ENCODE results near the gene ABCA10.
"Not testable (repeated sequence)": the region's sequence is repeated elsewhere in the genome, so short reads cannot be mapped to it uniquely, and the experiment has no call there.

Gene ABCA10

DNA sequence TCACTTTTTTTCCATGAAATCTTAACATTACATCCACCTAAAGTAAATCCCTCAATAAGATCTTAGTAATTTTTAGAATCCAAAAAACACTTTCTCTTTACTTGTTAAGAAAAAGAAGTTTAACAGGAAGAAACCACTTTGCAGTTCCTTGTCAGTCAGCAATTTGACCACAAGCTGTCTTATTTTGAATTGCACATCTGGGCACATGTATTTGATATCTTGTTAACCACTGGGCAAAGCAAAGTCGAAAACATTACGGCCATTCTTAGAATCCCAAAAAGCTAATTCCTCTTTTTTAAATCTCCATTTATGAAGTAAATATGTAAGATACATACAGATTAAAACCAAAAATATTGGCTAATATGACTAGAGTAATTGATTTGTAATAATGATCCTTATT, 1.1 kb downstream of the ABCA10 start:
- no peak for DNase-seq (ENCODE audit: low read depth)

DNA sequence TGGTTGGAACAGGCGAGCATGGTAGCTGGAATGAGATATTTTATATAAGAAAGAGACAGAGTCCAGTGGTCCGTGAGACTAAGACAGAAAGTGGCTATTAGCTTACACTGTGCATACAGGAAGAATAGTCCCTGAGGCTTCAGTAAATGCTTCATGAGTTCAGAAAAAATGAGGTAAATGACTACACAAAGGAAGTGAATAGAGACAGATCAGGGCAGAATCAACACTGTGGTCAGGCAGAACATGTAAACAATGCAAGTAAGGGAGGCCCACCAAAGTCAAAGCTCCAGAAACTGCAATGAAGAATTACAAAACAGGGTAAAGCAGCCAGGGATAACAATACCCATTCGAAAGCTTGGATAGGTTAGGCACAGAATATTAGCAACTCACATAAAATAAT, 4.8 kb downstream of the ABCA10 start:
- no peak for DNase-seq (ENCODE audit: low read depth)

DNA sequence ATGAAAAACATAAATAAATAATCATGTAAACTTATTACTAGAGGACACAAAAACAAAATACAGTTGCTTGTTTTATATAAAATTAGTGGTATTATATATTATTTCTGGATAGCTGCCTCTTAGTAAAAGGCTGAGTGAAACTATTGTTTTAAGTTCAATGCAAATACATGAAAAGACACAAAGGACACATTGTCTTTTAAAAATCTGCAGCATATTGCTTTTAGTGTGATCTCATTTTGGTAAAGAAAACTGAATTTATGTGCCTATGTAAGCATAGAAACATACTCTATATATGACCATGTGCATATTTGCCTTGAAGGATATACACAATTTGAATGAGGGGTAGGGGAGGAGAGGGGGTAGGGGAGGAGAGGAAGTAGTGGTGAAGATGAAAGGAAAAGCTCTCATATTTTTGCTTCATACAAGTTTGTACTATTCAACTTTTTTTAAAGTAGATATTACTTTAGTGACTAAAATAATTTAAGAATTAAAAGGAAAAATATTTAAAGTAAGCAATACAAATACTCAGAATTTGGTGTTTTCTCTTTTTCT, 5.8 kb downstream of the ABCA10 start:
- no peak for DNase-seq (ENCODE audit: low read depth)

DNA sequence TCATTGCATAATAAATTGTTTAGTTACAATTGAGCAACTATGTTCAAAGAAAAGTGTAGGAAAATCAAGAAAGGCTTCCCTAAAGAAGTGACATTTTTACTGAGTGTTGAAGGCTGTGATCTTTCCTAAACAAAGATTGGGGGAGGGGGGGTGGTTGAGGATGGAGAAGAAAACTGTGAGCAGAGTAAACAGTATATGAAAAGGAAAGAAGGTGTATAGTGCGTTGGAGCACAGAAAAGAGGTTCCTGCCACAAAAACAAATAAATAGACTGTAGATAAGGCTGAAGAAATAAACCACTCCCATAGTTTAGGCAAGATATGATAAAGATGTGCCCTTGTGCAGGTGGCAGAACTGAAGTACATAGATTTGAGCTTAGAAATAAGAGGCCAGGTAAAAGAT, 8.5 kb downstream of the ABCA10 start:
- no peak for DNase-seq (ENCODE audit: low read depth)

DNA sequence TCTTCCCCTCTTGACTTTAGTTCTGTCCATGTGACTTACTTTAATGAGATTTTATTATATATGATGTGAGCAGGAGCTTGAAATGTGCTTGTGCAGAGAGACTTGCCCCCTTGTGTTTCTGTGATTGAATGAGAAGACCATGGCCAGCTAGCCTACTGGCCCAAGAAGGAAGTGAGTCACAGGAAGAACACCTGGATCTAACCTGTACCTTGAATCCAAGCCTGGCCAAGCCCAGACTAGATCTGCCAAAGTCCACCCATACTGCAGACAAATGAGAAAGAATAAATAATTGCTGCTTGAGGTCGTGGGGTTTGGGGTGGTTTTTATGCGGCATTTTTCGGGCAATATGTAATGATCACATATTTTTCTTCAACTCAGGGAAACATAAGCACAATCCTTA, 9.6 kb downstream of the ABCA10 start:
- no peak for DNase-seq (ENCODE audit: low read depth)

DNA sequence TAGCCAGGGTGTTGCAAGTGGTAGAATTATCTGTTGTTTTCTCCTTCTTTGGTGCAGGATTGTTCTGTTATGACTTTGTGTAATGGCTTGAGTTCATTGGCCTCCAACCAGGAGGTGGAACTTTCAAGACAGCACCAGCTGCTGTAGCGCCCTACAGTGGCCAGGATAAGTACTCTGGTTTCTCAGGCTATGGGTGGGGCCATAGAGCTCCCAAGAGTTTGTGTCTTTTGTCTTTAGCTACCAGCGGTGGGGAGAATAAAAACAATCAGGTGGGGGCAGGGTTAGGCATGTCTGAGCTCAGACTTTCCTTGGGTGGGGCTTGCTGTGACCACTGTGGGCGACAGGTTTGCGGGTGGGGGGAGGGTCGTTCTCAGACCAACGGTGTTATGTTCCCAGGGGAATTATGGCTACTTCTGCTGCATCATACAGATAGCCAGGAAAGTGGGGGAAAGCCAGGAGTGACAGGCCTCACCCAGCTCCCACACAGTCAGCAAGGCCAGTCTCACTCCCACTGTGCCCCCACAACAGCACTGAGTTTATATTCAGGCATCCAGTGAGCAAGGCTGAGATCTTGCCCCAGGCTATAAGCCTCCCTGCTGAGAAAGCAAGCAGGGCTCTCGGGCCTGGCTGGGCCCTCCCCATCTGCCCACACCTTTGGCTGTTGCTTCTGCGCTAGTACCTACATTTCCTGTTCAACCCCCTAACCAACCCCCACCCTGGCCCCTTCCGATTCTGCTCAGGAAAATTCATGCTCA, 15.4 kb downstream of the ABCA10 start:
- no peak for DNase-seq (ENCODE audit: low read depth)

DNA sequence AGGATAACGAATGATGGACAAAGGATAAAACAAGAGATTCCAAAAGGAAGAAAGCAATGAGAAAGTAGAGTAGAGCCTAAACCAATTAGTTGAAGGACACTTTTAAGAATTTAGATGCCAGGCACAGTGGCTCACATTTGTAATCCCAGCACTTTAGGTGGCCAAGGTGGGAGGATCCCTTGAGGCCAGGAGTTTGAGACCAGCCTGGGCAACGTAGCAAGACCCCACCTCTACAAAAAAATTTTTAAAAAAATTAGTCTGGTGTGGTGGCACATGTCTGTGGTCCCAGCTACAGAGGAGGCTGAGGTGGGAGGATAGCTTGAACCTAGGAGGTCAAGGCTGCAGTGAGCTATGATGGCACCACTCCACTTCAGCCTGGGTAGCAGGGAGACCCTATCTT, 20.0 kb downstream of the ABCA10 start:
- DNase-seq (ENCODE audit: low read depth) = no peak

DNA sequence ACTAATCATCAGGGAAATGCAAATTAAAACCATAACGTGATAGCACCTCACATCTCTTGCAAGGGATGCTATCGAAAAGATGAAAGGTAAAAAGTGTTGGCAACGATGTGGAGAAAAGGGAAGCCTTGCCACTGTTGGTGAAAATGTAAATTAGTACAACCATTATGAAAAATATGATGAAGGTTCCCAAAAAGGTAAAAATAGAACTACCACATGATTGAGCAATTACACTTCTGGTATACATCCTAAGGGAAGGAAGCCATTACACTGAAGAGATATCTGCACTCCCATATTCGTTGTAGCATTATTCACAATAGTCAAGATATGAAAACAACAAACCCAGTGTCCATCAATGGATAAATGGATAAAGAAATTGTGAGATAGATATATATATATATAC, 21.5 kb downstream of the ABCA10 start:
- no peak for DNase-seq (ENCODE audit: low read depth)

DNA sequence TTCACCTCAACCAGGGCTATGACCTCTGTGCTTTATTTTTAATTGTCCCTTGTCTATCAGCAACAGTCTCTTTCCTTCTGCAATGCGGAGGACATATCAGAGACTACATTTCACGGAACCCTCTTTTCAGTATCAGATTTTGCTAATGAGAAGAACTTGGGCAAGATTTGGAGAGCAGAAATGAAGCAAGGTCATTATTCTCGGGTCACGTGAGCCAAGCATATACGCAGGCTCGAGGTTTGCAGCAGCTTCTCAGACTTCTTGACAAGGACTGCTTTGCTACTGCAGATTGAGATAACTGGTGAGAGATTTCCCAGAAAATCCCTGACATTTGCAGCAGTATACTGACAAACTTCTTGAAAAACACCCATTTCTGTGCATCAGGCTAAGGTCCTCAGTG, 30.4 kb downstream of the ABCA10 start:
- DNase-seq (ENCODE audit: low read depth) = no peak

DNA sequence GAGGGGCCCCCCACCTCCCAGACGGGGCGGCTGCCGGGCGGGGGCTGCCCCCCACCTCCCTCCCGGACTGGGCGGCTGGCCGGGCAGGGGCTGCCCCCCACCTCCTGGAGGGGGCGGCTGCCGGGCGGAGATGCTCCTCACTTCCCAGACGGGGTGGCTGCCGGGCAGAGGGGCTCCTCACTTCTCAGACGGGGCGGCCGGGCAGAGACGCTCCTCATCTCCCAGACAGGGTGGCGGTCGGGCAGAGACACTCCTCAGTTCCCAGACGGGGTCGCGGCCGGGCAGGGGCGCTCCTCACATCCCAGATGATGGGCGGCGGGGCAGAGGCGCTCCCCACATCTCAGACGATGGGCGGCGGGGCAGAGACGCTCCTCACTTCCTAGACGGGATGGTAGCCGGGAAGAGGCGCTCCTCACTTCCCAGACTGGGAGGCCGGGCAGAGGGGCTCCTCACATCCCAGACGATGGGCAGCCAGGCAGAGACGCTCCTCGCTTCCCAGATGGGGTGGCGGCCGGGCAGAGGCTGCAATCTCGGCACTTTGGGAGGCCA, 32.4 kb downstream of the ABCA10 start:
- not testable (repeated sequence) for DNase-seq (ENCODE audit: low read depth)

DNA sequence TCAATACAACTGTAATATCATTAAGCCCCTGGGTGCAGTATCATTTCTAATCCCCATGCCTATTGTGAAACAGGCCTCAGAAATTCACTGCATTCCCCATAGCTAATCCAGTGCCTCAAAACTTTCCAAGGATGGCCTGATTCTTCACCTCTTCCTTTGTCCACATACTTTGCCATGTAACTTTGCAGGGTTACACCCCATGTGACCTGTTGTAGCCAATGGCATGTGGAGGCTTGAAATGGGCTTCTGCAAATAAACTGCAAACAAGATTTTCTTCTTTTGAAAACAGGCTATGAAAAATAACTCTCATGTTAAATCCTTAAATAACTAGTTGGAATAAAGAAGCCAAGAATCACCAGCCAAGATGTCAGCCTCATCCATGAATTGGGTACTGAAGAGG, 35.9 kb downstream of the ABCA10 start:
- DNase-seq (ENCODE audit: low read depth) = no peak

DNA sequence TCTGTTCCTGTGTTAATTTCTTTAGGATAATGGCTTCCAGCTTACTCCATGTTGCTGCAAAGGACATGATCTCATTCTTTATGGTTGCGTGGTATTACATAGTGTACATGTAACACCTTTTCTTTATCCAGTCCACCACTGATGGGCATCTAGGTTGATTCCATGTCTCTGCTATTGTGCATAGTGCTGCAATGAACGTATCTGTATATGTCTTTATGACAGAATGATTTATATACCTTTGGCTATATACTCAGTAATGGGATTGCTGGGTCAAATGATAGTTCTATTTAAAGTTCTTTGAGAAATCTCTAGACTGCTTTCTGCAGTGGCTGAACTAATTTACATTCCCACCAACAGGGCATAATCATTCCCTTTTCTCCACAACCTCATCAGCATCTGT, 39.8 kb downstream of the ABCA10 start:
- DNase-seq (ENCODE audit: low read depth) = no peak

DNA sequence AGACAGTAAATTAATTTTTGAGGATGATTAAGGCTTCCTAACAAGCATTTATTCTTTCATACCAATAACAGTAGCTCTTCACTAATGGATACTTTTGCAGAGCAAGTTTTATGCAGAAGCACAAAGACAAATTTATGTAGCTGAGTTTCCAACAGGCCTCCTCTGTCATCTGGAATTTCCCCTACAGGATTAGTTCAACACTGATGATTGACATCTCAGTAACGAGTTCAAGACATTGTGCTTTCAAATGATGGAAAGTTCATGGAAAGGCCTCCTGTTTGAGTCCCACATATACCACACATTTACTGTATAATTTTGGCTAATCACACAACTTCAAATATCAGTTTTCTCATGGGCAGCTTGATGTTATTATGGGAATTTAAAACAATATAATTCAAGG, 40.6 kb downstream of the ABCA10 start:
- DNase-seq (ENCODE audit: low read depth) = no peak

DNA sequence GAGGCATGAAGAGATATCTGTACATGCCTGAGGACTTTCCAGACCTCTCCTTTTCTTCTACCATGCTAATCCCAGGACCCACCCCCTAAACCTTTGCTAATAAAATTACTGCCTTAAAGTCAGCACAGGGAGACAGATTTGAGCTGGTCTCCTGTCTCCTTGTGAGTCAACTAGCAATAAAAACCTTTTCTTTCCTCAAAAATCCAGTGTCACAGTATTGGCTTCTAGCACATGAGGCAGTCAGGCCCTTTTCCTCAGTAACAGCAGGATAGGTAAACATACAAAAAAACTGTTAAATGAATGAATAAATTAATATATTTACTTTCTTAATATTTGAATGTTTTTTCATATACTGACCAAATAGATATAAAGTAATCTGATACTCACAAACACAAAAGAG, 41.3 kb downstream of the ABCA10 start:
- no peak for DNase-seq (ENCODE audit: low read depth)

DNA sequence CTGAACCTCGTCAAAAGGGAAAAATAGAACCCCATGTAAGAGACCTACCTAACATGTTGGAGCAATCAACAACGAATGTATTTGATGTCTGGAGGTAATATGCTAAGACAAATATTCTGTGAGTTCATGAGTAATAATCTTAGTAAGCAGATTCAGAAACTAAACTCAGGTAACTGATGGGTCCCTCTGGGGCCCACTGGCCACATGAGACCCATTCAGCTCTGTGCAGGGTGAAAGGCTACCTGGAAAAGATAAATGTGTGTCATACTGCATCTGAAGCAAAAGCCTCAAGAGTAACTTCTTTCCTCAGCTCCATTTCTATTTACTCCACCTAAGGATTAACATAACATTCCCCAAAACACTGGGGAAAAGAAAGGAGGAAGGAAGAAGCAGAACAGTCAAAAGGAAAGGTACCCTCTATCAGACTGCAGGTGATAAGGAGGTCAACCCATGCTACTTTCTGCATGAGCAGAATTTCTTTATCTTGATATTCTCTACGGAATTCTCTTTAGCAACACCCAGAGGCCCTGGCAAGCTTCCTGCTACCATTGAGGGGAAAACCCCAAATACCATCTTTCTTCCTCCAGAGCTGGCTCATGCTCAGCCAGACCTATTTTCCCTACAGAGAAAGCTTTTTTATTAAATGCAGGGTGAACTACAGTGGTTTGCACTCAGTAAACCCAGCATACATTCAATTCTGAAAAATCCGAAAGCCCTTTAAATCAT, 49.2 kb downstream of the ABCA10 start:
- no peak for DNase-seq (ENCODE audit: low read depth)

DNA sequence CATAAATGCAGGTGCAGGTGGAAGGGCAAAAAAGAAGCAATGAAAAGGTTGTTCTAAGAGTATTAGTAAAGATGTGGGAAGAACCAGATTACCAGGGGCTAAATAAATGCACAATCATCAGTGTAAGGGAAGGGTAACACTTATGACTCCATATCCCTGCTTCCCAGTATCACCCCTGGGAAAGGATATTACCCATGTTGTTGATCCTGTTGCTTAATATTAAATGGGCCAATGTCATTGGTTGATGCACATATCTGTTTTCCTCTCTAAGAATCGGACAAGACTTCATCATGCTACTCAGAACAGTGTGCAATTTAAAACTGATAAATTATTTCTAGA, 52.2 kb downstream of the ABCA10 start:
- no peak for DNase-seq (ENCODE audit: low read depth)

DNA sequence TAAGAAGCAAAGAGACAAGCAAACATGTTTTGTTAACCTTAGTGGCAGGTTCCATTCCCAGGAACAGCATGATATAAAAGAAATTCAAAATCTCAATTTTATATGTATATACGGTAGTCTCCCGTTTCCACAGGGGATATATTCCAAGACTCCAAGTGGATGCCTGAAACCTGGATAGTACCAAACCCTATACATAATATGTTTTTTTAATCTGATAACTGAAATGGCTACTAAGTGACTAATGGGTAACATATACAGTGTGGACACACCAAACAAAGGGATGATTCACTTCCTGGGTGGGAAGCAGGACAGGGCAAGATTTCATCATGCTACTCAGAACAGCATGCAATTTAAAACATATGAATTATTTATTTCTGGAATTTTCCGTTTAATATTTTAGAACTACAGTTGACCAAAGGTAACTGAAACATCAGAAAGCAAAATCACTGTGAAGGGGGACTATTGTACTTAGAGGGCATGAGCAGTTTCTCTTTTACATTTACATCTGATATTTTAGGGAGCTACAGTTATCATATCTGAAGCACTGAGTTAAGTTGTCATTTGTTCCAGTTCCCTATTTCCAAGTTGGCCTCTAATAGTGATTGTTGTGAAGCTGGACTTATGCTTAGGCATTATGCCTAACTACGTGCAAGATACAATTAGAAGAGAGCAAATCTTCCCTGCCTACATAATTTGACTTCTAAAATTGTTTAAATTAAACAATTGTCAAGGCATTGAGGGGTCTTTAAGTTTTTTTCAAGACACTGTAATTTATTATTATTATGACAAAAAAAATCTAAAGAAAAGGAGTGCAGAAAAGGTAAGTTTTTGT, 52.8 kb downstream of the ABCA10 start:
- DNase-seq (ENCODE audit: low read depth) = no peak

DNA sequence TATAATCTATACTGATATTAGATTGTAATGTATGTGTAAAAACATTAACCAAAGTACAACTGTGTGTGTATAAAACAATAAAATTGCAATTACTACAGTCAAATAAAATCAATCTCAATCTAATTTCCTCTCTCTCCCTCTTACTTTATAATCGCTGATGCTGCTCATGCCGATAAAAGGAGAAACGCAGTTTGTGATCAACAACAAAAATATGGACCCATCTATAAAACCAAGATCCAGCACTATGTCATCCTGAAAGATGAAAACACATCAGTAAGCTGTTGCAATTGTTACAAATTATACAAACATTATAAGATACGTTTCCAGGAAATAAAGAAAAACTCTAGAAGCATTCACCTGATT, 53.4 kb downstream of the ABCA10 start:
- DNase-seq (ENCODE audit: low read depth) = no peak

DNA sequence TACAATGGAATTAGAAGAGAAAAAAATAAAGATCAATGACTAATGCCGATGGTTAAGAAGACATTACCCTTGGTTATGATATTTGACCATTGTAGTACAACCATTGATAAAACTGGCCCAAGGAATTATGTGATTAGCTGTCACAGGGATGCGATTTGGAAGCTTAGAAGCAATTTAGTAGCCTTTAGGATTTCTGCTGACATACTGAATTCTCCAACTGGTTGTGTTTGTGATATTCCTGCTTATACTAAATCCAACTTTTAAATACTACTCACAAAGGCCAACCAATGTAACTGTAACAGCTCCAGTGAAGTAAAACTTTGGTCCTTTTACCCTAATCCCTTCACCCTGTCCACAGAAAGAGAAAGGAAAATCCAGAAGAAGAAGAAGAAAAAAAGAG, 55.5 kb downstream of the ABCA10 start:
- no peak for DNase-seq (ENCODE audit: low read depth)

DNA sequence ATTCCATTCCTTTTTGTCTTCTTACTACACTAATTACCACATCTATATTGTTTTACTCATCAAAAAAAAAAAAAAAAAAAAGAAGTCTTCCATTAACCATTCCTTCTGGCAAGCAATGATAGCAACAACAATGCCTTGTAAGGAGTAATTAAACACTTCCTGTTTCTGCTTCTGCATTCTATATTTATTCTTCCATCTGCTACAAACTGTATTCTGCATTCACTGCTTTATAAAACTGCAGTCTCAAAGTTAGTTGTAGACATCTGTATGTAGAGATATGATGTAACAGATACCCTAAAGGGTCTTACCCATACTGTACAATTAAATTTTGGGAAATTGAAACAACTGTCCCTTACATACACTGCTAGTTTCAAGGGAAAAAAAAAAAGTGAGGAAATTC, 58.2 kb downstream of the ABCA10 start:
- no peak for DNase-seq (ENCODE audit: low read depth)

DNA sequence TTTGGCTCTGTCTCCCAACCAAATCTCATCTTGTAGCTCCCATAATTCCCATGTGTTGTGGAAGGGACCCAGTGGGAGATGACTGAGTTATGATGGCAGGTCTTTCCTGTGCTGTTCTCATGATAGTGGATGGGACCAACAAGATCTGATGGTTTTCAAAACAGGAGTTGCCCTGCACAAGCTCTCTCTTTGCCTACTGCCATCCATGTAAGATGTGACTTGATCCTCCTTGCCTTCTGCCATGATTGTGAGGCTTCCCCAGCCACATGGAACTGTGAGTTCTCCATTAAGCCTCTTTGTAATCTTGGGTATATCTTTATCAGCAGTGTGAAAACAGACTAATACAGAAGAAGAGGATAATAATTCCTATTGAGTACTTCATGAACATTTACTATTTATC, 60.0 kb downstream of the ABCA10 start:
- not testable (repeated sequence) for DNase-seq (ENCODE audit: low read depth)

DNA sequence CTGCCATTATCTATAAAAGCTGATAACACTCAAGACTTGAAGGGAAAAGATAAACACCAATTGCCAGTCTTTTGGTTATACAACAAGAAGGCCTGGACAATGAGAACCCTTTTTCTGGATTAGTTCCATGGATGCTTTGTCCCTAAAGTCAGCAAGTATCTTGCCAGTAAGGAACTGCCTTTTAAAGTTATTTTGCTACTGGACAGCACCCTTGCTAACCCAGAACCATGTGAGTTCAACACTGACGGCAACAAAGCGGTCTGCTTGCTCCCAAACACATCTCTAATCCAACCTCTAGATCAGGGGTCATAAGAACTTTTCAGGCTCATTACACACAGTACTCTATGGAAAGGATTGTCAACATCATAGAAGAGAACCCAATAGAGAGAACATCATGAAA, 61.7 kb downstream of the ABCA10 start:
- no peak for DNase-seq (ENCODE audit: low read depth)

DNA sequence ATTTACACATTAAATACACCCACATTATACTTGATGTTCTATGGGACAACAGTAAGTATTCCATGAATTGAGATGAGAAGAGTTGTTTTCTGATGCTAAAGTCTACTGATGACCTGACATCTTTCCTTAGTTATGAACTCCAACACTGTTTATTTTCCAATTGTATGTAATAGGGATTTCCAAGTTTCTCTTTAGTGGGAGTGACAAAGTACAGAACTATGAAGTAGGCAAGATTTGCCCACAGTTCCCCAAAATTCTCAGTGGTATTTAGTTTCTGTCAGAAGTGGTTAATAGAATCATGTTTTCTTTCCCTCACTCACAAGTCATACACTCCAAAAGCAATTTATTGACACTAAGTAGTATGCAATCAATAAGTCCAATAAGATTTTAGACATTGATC, 64.4 kb downstream of the ABCA10 start:
- DNase-seq (ENCODE audit: low read depth) = no peak
